ENCODE measurements around the gene ATAD1. TPM values are rescaled to one million over a fixed set of nuclear protein-coding genes. Genes with fewer than 3 reads are reported as not detected.

ATAD1 gene
- total and polyA plus RNA-seq, 2 of the 8 experiments (the other 6 are each of a cell fraction or from before 2014, with no cell fraction given), result 8.9 to 35.3 TPM

DNA sequence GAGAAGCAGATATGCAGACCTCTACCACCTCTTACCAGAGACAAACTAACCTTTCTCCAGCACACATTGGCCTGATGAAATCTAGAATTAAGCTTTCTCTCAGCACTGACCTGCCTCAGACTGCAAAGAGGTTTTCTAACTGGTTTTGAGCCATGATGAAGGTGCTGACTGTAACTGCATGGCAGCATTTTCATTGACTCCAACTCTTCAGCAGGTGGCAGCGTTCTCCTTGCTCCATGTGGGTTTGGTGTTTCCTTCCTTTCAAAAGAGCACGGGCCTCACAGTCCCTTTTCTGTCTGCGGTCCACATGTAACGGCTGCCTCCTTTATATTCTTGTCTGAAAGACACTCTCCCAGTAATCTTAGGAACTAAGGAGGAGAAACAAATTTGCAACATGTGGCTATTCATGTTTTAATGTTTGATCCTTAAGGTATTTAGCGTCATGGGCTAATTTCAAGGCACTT is 32.7 kb upstream of the ATAD1 start:
- no peaks in the 10 kb centered on the region for H4K20me1 ChIP-seq (replicated peaks in 1 of 2; ENCODE audit: control insufficient read depth in 1 of 2, insufficient read depth in 2 of 2, low read length in 2 of 2)
- WGBS, 2 experiments (ENCODE audit: extremely low coverage in 1 of 2, insufficient coverage in 1 of 2, insufficient read length in 1 of 2, insufficient replicate concordance in 2 of 2, low coverage in 1 of 2, low lambda C conversion rate in 2 of 2, missing lambda C conversion rate in 1 of 2), result 28% methylated on average over 5 of the region's 5 CpGs; no CpG with 5 or more reads in 1 of the 2 experiments
- H2BK5ac ChIP-seq (ENCODE audit: low read depth, low read length), result no peak overlapping the region
- H2AK5ac ChIP-seq (ENCODE audit: low read depth, low read length), result no peak overlapping the region
- no peak overlapping the region for H2BK12ac ChIP-seq (ENCODE audit: low read depth, low read length)
- H3K14ac ChIP-seq (ENCODE audit: insufficient read length), result no peak overlapping the region
- H2BK15ac ChIP-seq (ENCODE audit: low read length), result no peak overlapping the region
- H3K79me2 ChIP-seq (ENCODE audit: control insufficient read depth in 1 of 2, insufficient read depth in 2 of 2, low read length in 2 of 2), result no peaks in the 10 kb centered on the region
- no peaks in the 10 kb centered on the region for H3K9me3 ChIP-seq (ENCODE audit: insufficient read depth in 2 of 2, low read depth in 1 of 2, low read length in 1 of 2)
- ChIA-PET CTCF (ENCODE audit: partially characterized antibody) (interaction anchor here (0.6 to 4.3 kb wide), 21 partner anchors 8 to 713 kb away, joined by 3 to 25 read pairs (median 3); no protein-coding TSS in a partner anchor), POLR2A (ENCODE audit: partially characterized antibody) (interaction anchor here (2.1 to 2.4 kb wide), 2 partner anchors 12 to 14 kb away, joined by 7 to 8 read pairs; partner anchors contain the start of genes KLLN and PTEN)
- no peak overlapping the region for H2BK20ac ChIP-seq (ENCODE audit: low read length)
- H3K23ac ChIP-seq (ENCODE audit: insufficient read length), result no peak overlapping the region
- DNase-seq (ENCODE audit: low read depth in 1 of 2, low spot score in 2 of 2) (no peak), FAIRE-seq (peak; percentile 99)
- no peak overlapping the region for H3K9ac ChIP-seq (replicated peaks in 1 of 4; ENCODE audit: extremely low read depth in 1 of 4, low read depth in 3 of 4, low read length in 3 of 4)
- no peaks in the 10 kb centered on the region for H3K79me1 ChIP-seq (ENCODE audit: low read depth, low read length)
- no peak overlapping the region for H2BK120ac ChIP-seq (replicated peaks; ENCODE audit: low read depth, low read length)
- H2AFZ ChIP-seq (ENCODE audit: low read length), result peak overlapping the region; percentile 64; the same call in 1 of the 2 replicates
- no peak overlapping the region for H3K56ac ChIP-seq (replicated peaks; ENCODE audit: insufficient read length, low read depth, low read length)
- H3K23me2 ChIP-seq (ENCODE audit: low read depth, low read length), result no peaks in the 10 kb centered on the region
- H4K5ac ChIP-seq (ENCODE audit: insufficient read length, low read depth, low read length), result no peak overlapping the region
- no peak overlapping the region for H3K4ac ChIP-seq (replicated peaks; ENCODE audit: insufficient read length, low read depth, low read length)
- no peak overlapping the region for H3K4me3 ChIP-seq (ENCODE audit: extremely low read depth in 1 of 4, insufficient read depth in 2 of 4, low read depth in 3 of 4, low read length in 4 of 4)
- no peak overlapping the region for H3K18ac ChIP-seq (ENCODE audit: extremely low read depth, low read length)
- no peaks in the 10 kb centered on the region for H3K27me3 ChIP-seq (replicated peaks in 1 of 4; ENCODE audit: control insufficient read depth in 3 of 4, extremely low read depth in 1 of 4, insufficient read depth in 3 of 4, low read length in 3 of 4)
- no peak overlapping the region for H4K8ac ChIP-seq (ENCODE audit: extremely low read depth, insufficient read depth, low read length)
- H4K91ac ChIP-seq (replicated peaks; ENCODE audit: insufficient read length, low read length), result no peak overlapping the region
- no peaks in the 10 kb centered on the region for H3K4me1 ChIP-seq (replicated peaks in 1 of 4; ENCODE audit: control insufficient read depth in 3 of 4, insufficient read depth in 4 of 4, low read length in 3 of 4)
- TF ChIP-seq BRCA1 (IDR thresholded peaks at IDR 0.05; ENCODE audit: low read depth, low read length), result no peak
- TF ChIP-seq SUZ12 (IDR thresholded peaks at IDR 0.05; ENCODE audit: low read length), result no peak
- TF ChIP-seq KDM5A (IDR thresholded peaks at IDR 0.05; ENCODE audit: low read length), result no peak
- peak; percentile 91 for TF ChIP-seq RAD21 (IDR thresholded peaks at IDR 0.05 in 1 of 2, conservative IDR thresholded peaks at IDR 0.05 in 1 of 2; ENCODE audit: low read depth in 2 of 2, low read length in 2 of 2)
- TF ChIP-seq PHF8 (conservative IDR thresholded peaks at IDR 0.05; ENCODE audit: low read depth, low read length), result no peak
- peak; percentile 51; the same call in 1 of the 2 replicates for TF ChIP-seq YY1 (IDR thresholded peaks at IDR 0.05; ENCODE audit: low read depth, low read length)
- TF ChIP-seq EZH2 (IDR thresholded peaks at IDR 0.05; ENCODE audit: low read depth, low read length, severe bottlenecking), result no peak
- TF ChIP-seq, protein P1, sequence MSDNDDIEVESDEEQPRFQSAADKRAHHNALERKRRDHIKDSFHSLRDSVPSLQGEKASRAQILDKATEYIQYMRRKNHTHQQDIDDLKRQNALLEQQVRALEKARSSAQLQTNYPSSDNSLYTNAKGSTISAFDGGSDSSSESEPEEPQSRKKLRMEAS (IDR thresholded peaks at IDR 0.05), result peak; percentile 77
- TF ChIP-seq, protein P2, sequence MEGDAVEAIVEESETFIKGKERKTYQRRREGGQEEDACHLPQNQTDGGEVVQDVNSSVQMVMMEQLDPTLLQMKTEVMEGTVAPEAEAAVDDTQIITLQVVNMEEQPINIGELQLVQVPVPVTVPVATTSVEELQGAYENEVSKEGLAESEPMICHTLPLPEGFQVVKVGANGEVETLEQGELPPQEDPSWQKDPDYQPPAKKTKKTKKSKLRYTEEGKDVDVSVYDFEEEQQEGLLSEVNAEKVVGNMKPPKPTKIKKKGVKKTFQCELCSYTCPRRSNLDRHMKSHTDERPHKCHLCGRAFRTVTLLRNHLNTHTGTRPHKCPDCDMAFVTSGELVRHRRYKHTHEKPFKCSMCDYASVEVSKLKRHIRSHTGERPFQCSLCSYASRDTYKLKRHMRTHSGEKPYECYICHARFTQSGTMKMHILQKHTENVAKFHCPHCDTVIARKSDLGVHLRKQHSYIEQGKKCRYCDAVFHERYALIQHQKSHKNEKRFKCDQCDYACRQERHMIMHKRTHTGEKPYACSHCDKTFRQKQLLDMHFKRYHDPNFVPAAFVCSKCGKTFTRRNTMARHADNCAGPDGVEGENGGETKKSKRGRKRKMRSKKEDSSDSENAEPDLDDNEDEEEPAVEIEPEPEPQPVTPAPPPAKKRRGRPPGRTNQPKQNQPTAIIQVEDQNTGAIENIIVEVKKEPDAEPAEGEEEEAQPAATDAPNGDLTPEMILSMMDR (IDR thresholded peaks at IDR 0.05; ENCODE audit: control extremely low read depth in 1 of 3, insufficient read depth in 1 of 3, low read depth in 1 of 3, low read length in 3 of 3), result peak; percentile 62 to 88 (median 72)
- TF ChIP-seq TBP (IDR thresholded peaks at IDR 0.05; ENCODE audit: low read depth, low read length), result 0 out of 2 replicates have a peak, but pooled peaks have one; percentile 27
- H3K4me2 ChIP-seq (ENCODE audit: insufficient read depth in 1 of 2, low read depth in 2 of 2, low read length in 2 of 2), result no peak overlapping the region
- no peaks in the 10 kb centered on the region for H3K36me3 ChIP-seq (ENCODE audit: control insufficient read depth in 2 of 4, insufficient read depth in 4 of 4, low read length in 3 of 4)
- H3K27ac ChIP-seq (ENCODE audit: low read depth, low read length), result no peak overlapping the region

Measured in H1 (cell line).